Esophagus squamous epithelium (tissue), 4 donors: ENCODE measurements around the gene ZNF577.

Source experiments
- CTCF ChIP-seq, 6 experiments: fragments of 450-650 bp in 4 of 6; fragments of 200-600 bp in 2 of 6; sonication (generic) in 2 of 6; IDR thresholded peaks; one replicate each; pipeline ENCODE4 v1.5.1; 2016 to 2019; ENCODE audit warnings: antibody characterized with exemption in 6 of 6, mild to moderate bottlenecking in 4 of 6, moderate library complexity in 4 of 6
- POLR2A ChIP-seq, 4 donors: fragments of 450-650 bp; IDR thresholded peaks; one replicate each; pipeline ENCODE4 v1.6.1; 2017; ENCODE audit warnings: antibody characterized with exemption in 4 of 4, mild to moderate bottlenecking in 4 of 4, moderate library complexity in 3 of 4

GRCh38 chr19:51873097-51873496 lies 14.7 kb downstream of the ZNF577 start:
- TF ChIP-seq CTCF (IDR thresholded peaks at IDR 0.05) (no peak), POLR2A (IDR thresholded peaks at IDR 0.05) (no peak)
